ENCODE data around the gene VPS8.
"Not testable (repeated sequence)": the region's sequence is repeated elsewhere in the genome, so short reads cannot be mapped to it uniquely, and the experiment has no call there.

The VPS8 gene

GRCh38 chr3:184872200-184872599, 60.2 kb downstream of the VPS8 start:
- DNase-seq (ENCODE audit: low read depth): no peak

GRCh38 chr3:184873141-184873540, 61.2 kb downstream of the VPS8 start:
- no peak for DNase-seq (ENCODE audit: low read depth)

GRCh38 chr3:184874709-184875644, 63.0 kb downstream of the VPS8 start:
- DNase-seq (ENCODE audit: low read depth): no peak

GRCh38 chr3:184880276-184881019, 68.5 kb downstream of the VPS8 start:
- DNase-seq (ENCODE audit: low read depth): no peak

GRCh38 chr3:184884359-184885017, 72.5 kb downstream of the VPS8 start:
- DNase-seq (ENCODE audit: low read depth): no peak

GRCh38 chr3:184885112-184885511, 73.1 kb downstream of the VPS8 start:
- DNase-seq (ENCODE audit: low read depth): no peak

- no peak for DNase-seq (ENCODE audit: low read depth)
These were observed 75.6 kb downstream of the VPS8 start for GRCh38 chr3:184887574-184887973.

GRCh38 chr3:184889312-184889904, 77.4 kb downstream of the VPS8 start:
- DNase-seq (ENCODE audit: low read depth): no peak

- no peak for DNase-seq (ENCODE audit: low read depth)
These were observed 82.1 kb downstream of the VPS8 start for GRCh38 chr3:184894051-184894450.

GRCh38 chr3:184895350-184895749, 83.4 kb downstream of the VPS8 start:
- DNase-seq (ENCODE audit: low read depth): no peak

- DNase-seq (ENCODE audit: low read depth): no peak
These were observed 84.4 kb downstream of the VPS8 start for GRCh38 chr3:184896336-184896735.

- DNase-seq (ENCODE audit: low read depth): no peak
These were observed 88.1 kb downstream of the VPS8 start for GRCh38 chr3:184899953-184900595.

- not testable (repeated sequence) for DNase-seq (ENCODE audit: low read depth)
These were observed 95.1 kb downstream of the VPS8 start for GRCh38 chr3:184907031-184907430.

- DNase-seq (ENCODE audit: low read depth): no peak
These were observed 96.0 kb downstream of the VPS8 start for GRCh38 chr3:184907681-184908649.

- no peak for DNase-seq (ENCODE audit: low read depth)
These were observed 96.9 kb downstream of the VPS8 start for GRCh38 chr3:184908859-184909258.

- no peak for DNase-seq (ENCODE audit: low read depth)
These were observed 98.7 kb downstream of the VPS8 start for GRCh38 chr3:184910664-184911063.

- DNase-seq (ENCODE audit: low read depth): no peak
These were observed 99.6 kb downstream of the VPS8 start for GRCh38 chr3:184911570-184911969.

- no peak for DNase-seq (ENCODE audit: low read depth)
These were observed 100.2 kb downstream of the VPS8 start for GRCh38 chr3:184912163-184912562.

GRCh38 chr3:184914628-184915027, 102.7 kb downstream of the VPS8 start:
- DNase-seq (ENCODE audit: low read depth): no peak

- DNase-seq (ENCODE audit: low read depth): no peak
These were observed 106.8 kb downstream of the VPS8 start for GRCh38 chr3:184918750-184919149.
